Mammary epithelial cell (primary cell): ENCODE data around the gene VASH2.

Experiments used
- CTCF ChIP-seq, 2 donors: IDR thresholded peaks in 1 of 2; conservative IDR thresholded peaks in 1 of 2; 2 replicates each; pipeline ENCODE4 v1.5.1; 2011 to 2012; ENCODE audit warnings: inconsistent platforms in 2 of 2, low read length in 2 of 2, mild to moderate bottlenecking in 2 of 2, control low read depth in 1 of 2, low read depth in 1 of 2; ENCODE audit not compliant: insufficient read depth in 1 of 2; ENCODE audit errors: extremely low read depth in 1 of 2
- EZH2 ChIP-seq: IDR thresholded peaks from 2 replicates; pipeline ENCODE4 v1.6.1; 2012; ENCODE audit warnings: low read length, inconsistent platforms, borderline replicate concordance

DNA sequence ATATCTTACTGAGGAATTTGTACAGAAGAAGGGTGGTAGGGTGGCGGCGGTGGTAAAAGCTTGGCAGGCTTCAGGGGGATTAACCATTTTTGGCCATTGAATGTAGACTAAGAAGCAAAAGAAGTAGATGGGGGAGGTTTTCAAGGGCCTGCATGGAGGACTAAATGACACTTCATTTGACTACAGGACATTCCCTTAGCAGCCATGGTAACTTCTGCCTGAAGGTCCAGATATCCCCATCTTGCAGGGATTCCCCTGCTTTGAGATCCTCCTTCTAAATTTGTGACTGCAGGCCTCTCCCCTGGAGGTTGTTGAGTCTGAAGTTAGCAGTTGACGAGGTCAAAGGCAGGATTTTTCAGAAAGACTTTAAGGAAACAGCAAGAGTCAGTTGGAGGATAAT is 4.8 kb downstream of the VASH2 start:
- TF ChIP-seq CTCF (conservative IDR thresholded peaks at IDR 0.05 in 1 of 2, IDR thresholded peaks at IDR 0.05 in 1 of 2; ENCODE audit: extremely low read depth in 1 of 2, insufficient read depth in 1 of 2, low read depth in 1 of 2, low read length in 2 of 2) (no peak), EZH2 (no peak)
